ENCODE data around the gene TGFBR3L. TPM values are rescaled to one million over a fixed set of nuclear protein-coding genes. Genes with fewer than 3 reads are reported as not detected.

Gene TGFBR3L
- total and polyA plus RNA-seq, 2 of the 13 experiments (the other 11 are each of a cell fraction or from before 2014, with no cell fraction given) = 0.20 to 1.0 TPM

DNA sequence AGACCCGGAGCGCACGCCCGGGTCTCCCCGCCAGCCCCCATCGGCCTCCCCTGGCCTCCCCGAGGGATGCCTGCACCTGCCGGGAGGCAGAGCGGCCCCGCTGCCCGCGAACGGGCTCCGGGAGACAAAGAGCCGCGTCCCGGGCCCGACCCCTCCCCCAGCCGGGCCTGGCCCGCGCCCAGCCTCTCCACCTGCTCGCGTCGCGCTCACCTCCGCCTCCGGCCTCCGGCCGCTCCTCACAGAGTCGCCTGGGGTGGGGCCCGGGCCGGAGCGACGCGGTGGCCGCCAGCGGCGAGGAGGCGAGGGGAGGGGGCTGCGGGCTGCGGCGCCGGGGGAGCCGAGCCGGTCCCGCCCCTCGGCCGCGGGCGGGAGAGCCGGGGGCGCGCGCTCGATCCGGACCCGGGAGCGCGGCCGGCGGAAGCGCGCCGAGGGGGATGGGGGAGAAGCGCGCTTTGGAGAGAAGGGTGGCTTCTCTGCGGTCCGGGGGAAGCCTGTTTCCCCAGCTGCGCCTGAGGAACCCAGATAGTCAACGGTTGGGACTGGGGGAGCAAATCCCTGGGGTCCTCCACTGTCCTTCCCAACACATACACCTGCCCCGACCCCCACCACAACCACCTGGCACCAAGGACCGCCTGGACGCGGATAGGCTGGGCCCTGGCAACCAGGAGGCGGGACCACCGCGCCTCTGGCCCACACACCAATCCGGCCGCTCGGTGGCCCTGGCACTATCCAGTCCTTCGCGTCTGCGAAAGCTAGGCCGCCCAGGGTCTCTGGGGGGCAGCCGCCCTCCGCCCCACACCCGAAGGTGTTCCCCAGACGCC lies 40.3 kb upstream of the TGFBR3L start, which contains the start of gene PRR36 (continued):
- TF ChIP-seq ZNF44 (CRISPR knock-in tag; IDR thresholded peaks at IDR 0.05) = peak; percentile 18; the same call in 1 of the 2 replicates
- no peak; the same call in 1 of the 2 replicates for TF ChIP-seq ZNF839 (CRISPR knock-in tag; IDR thresholded peaks at IDR 0.05; ENCODE audit: borderline replicate concordance)
- no peak for TF ChIP-seq PHF5A (CRISPR knock-in tag; IDR thresholded peaks at IDR 0.05; ENCODE audit: low read depth, unreplicated experiment)
- TF ChIP-seq MTA1 (CRISPR knock-in tag; IDR thresholded peaks at IDR 0.05; ENCODE audit: borderline replicate concordance) = no peak
- TF ChIP-seq GFI1 (CRISPR knock-in tag; IDR thresholded peaks at IDR 0.05; ENCODE audit: borderline replicate concordance) = no peak
- no peak for TF ChIP-seq TAF15 (IDR thresholded peaks at IDR 0.05; ENCODE audit: low read depth, low read length, poor library complexity, severe bottlenecking)
- TF ChIP-seq, protein P1, sequence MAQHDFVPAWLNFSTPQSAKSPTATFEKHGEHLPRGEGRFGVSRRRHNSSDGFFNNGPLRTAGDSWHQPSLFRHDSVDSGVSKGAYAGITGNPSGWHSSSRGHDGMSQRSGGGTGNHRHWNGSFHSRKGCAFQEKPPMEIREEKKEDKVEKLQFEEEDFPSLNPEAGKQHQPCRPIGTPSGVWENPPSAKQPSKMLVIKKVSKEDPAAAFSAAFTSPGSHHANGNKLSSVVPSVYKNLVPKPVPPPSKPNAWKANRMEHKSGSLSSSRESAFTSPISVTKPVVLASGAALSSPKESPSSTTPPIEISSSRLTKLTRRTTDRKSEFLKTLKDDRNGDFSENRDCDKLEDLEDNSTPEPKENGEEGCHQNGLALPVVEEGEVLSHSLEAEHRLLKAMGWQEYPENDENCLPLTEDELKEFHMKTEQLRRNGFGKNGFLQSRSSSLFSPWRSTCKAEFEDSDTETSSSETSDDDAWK (CRISPR knock-in tag; IDR thresholded peaks at IDR 0.05) = no peak
- TF ChIP-seq BRCA1 (CRISPR knock-in tag; IDR thresholded peaks at IDR 0.05) = no peak
- TF ChIP-seq, protein P2, sequence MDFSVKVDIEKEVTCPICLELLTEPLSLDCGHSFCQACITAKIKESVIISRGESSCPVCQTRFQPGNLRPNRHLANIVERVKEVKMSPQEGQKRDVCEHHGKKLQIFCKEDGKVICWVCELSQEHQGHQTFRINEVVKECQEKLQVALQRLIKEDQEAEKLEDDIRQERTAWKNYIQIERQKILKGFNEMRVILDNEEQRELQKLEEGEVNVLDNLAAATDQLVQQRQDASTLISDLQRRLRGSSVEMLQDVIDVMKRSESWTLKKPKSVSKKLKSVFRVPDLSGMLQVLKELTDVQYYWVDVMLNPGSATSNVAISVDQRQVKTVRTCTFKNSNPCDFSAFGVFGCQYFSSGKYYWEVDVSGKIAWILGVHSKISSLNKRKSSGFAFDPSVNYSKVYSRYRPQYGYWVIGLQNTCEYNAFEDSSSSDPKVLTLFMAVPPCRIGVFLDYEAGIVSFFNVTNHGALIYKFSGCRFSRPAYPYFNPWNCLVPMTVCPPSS (IDR thresholded peaks at IDR 0.05) = no peak
- TF ChIP-seq PRDM4 (CRISPR knock-in tag; IDR thresholded peaks at IDR 0.05; ENCODE audit: borderline replicate concordance) = no peak
- peak; percentile 66; the same call in 1 of the 2 replicates for TF ChIP-seq ZNF776 (CRISPR knock-in tag; IDR thresholded peaks at IDR 0.05)
- TF ChIP-seq NFE2 (CRISPR knock-in tag; IDR thresholded peaks at IDR 0.05) = no peak
- peak; percentile 74; the same call in 1 of the 2 replicates for TF ChIP-seq CAMTA2 (CRISPR knock-in tag; IDR thresholded peaks at IDR 0.05; ENCODE audit: borderline replicate concordance)
- no peak for TF ChIP-seq ZNF12 (CRISPR knock-in tag; IDR thresholded peaks at IDR 0.05)
- no peak for TF ChIP-seq ZNF432 (CRISPR knock-in tag; IDR thresholded peaks at IDR 0.05; ENCODE audit: borderline replicate concordance)
- TF ChIP-seq NFYC (CRISPR knock-in tag; IDR thresholded peaks at IDR 0.05) = peak; percentile 84
- TF ChIP-seq RFX3 (CRISPR knock-in tag; IDR thresholded peaks at IDR 0.05) = peak; percentile 79
- no peak for TF ChIP-seq IKZF4 (CRISPR knock-in tag; IDR thresholded peaks at IDR 0.05; ENCODE audit: borderline replicate concordance, low read depth, not compliant biosample characterization)
- TF ChIP-seq, protein P3, sequence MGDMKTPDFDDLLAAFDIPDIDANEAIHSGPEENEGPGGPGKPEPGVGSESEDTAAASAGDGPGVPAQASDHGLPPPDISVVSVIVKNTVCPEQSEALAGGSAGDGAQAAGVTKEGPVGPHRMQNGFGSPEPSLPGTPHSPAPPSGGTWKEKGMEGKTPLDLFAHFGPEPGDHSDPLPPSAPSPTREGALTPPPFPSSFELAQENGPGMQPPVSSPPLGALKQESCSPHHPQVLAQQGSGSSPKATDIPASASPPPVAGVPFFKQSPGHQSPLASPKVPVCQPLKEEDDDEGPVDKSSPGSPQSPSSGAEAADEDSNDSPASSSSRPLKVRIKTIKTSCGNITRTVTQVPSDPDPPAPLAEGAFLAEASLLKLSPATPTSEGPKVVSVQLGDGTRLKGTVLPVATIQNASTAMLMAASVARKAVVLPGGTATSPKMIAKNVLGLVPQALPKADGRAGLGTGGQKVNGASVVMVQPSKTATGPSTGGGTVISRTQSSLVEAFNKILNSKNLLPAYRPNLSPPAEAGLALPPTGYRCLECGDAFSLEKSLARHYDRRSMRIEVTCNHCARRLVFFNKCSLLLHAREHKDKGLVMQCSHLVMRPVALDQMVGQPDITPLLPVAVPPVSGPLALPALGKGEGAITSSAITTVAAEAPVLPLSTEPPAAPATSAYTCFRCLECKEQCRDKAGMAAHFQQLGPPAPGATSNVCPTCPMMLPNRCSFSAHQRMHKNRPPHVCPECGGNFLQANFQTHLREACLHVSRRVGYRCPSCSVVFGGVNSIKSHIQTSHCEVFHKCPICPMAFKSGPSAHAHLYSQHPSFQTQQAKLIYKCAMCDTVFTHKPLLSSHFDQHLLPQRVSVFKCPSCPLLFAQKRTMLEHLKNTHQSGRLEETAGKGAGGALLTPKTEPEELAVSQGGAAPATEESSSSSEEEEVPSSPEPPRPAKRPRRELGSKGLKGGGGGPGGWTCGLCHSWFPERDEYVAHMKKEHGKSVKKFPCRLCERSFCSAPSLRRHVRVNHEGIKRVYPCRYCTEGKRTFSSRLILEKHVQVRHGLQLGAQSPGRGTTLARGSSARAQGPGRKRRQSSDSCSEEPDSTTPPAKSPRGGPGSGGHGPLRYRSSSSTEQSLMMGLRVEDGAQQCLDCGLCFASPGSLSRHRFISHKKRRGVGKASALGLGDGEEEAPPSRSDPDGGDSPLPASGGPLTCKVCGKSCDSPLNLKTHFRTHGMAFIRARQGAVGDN (CRISPR knock-in tag; IDR thresholded peaks at IDR 0.05) = peak; percentile 64

Data from HepG2 (cell line).